BLaER1 treated with 17β-estradiol and CSF1 and Interleukin-3, amounts not matched to agents 10 nM and 100 nM (cell line): ENCODE data around the gene SIAH1.
A peak's percentile ranks its signal among the peaks of the same experiment; 100 is the strongest.
"Not testable (repeated sequence)": the region's sequence is repeated elsewhere in the genome, so short reads cannot be mapped to it uniquely, and the experiment has no call there.

Experiments
- H3K27ac ChIP-seq, 11 experiments: shearing (Covaris generic); formaldehyde crosslinking; 2 replicates each; pipeline ENCODE4 v1.8.1; 2022
- H3K27me3 ChIP-seq, 11 experiments: shearing (Covaris generic); formaldehyde crosslinking; 2 replicates each; pipeline ENCODE4 v1.8.1; 2022
- H3K36me3 ChIP-seq, 11 experiments: shearing (Covaris generic); formaldehyde crosslinking; 2 replicates each; pipeline ENCODE4 v1.8.1; 2022
- H3K4me1 ChIP-seq, 10 experiments: shearing (Covaris generic); formaldehyde crosslinking; 2 replicates each; pipeline ENCODE4 v1.8.1; 2022
- H3K4me2 ChIP-seq, 11 experiments: shearing (Covaris generic); formaldehyde crosslinking; 2 replicates each; pipeline ENCODE4 v1.8.1; 2022
- H3K4me3 ChIP-seq, 10 experiments: shearing (Covaris generic); formaldehyde crosslinking; 2 replicates each; pipeline ENCODE4 v1.8.1; 2022
- H3K9ac ChIP-seq, 11 experiments: shearing (Covaris generic); formaldehyde crosslinking; 2 replicates each; pipeline ENCODE4 v1.8.1; 2022
- H3K9me3 ChIP-seq, 11 experiments: shearing (Covaris generic); formaldehyde crosslinking; replicated peaks in 1 of 11; 2 replicates each; pipeline ENCODE4 v1.8.1; 2022
- H4K20me1 ChIP-seq, 11 experiments: shearing (Covaris generic); formaldehyde crosslinking; 2 replicates each; pipeline ENCODE4 v1.8.1; 2022
- Cebpa-rat ChIP-seq, 11 experiments: shearing (Covaris generic); IDR thresholded peaks; 2 replicates each; pipeline ENCODE4 v1.8.1; 2022

Gene SIAH1

DNA sequence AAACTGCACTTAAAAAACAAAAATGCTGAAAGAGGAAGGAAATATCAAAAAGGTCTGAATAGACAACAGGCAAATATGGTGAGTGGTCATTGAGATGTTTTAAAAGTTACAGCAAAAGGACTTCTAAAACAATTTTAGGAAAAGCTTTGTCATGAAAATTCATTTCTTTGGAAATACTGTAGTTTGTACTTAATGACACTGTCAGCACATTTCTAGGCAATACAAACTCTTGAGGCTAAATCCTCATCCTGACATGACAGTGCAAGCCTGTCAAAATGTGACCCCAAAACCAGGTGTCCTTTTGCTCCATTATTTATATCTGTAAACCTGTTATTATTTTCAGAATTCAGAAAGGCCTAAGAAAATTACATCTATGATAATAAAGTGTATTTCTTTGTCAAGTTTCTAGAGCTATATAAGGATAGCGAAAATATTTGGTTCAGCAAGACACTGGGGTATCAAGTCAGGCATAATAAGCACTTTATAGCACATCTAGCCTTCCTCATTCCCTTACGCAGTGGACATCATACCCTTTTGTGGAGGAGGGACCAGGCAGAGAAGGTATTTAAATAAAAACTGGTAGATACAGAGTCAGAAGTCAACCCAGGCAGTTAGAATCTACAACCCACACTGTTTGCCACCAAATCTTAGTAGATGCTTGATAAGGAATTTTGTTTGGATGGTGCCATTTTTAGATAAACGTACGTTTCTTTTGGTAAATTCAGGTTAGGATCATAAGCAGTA, 28.4 kb downstream of the SIAH1 start:
- H3K4me2 ChIP-seq: peak overlapping the region; percentile 31 to 83 (median 45); a peak in 20 of 22 replicates
- H3K9ac ChIP-seq: peak overlapping the region in 3 of 11 experiments; percentile 13 to 36 (median 14); a peak in 1 of 22 replicates
- H3K9me3 ChIP-seq: no peaks in the 10 kb centered on the region
- TF ChIP-seq Cebpa-rat (IDR thresholded peaks at IDR 0.05): no peak
- H3K27me3 ChIP-seq: no peaks in the 10 kb centered on the region
- peaks cover 30 to 78% (median 42%) of the 10 kb centered on the region in 10 experiments for H3K4me1 ChIP-seq
- H3K4me3 ChIP-seq: no peak overlapping the region
- H3K36me3 ChIP-seq: peaks cover 47 to 87% (median 65%) of the 10 kb centered on the region in 11 experiments
- peaks cover 22 to 97% (median 67%) of the 10 kb centered on the region in 11 experiments; a peak in 20 of 22 replicates for H4K20me1 ChIP-seq
- peak overlapping the region in 4 of 11 experiments; percentile 15 to 46 (median 34); a peak in 6 of 22 replicates for H3K27ac ChIP-seq

DNA sequence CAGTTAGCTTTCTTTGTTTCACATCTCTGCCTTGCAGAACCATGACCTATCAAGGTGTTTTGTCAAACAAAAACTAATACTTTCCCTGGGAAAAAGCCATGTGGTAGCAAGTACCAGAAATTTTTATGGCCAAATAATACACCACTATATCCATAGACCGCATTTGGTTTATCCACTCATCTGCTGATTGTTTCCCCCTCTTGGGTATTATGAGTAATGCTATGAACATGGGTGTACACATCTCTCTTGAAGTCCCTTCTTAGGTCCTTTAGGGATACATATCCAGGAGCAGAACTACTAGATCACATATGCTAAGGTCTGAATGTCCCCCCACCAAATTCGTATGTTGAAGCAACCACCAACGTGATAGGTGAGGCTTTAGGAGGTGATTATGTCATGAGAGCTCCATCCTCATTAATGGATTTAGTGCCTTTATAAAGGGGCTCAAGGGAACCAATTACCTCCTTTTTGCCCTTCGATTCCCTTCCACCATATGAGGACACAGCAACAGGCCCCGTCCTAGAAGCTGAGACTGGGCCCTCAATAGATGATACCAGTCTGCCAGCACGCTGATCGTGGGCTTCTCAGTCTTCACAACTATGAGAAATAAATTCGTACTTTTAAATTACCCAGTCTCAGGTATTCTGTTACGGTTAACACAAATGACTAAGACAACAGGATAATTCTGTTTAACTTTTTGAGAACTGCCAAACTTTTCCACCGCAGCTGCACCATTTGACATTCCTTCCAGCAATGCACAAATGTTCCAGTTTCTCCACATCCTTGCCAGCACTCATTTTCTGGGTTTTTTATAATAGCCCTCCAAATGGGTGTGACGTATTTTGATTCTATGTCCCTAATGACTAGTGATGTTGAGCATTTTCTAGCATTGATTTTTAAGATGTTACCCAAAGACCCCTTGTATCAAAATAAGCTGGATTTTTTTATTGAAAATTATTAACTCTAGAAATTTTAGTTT, 30.0 kb downstream of the SIAH1 start:
- peaks cover 18 to 61% (median 26%) of the 10 kb centered on the region in 10 experiments for H3K4me1 ChIP-seq
- H3K27me3 ChIP-seq: no peaks in the 10 kb centered on the region
- peaks cover 17 to 86% (median 53%) of the 10 kb centered on the region in 11 experiments; a peak in 20 of 22 replicates for H4K20me1 ChIP-seq
- no peak for TF ChIP-seq Cebpa-rat (IDR thresholded peaks at IDR 0.05)
- H3K9me3 ChIP-seq: no peaks in the 10 kb centered on the region
- no peak overlapping the region for H3K4me3 ChIP-seq
- peaks cover 54 to 91% (median 75%) of the 10 kb centered on the region in 11 experiments for H3K36me3 ChIP-seq
- no peak overlapping the region; a peak in 1 of 22 replicates for H3K27ac ChIP-seq
- no peak overlapping the region for H3K9ac ChIP-seq
- H3K4me2 ChIP-seq: peak overlapping the region in 3 of 11 experiments; percentile 16 to 76 (median 68); a peak in 4 of 22 replicates

DNA sequence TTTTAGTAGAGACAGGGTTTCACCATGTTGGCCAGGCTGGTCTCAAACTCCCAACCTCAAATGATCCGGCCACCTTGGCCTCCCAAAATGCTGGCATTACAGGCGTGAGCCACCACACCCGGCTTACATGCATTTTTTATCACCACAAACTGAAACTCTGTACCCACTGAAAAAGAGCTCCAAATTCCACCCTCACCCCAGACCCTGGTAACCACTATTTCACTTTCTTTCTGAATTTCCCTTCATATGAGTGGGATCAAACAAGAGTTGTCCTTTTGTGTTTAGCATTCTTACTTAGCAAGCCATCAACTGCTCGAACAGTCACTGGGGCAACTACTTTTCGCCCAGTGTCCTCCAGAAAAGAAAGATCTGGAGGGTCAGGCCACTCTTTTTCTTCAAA, 30.8 kb downstream of the SIAH1 start:
- Histone ChIP-seq H3K4me2 (peak overlapping the region in 2 of 11 experiments; percentile 13 to 16; a peak in 1 of 22 replicates), H3K4me1 (peaks cover 17 to 54% (median 23%) of the 10 kb centered on the region in 10 experiments), H3K36me3 (peaks cover 59 to 91% (median 76%) of the 10 kb centered on the region in 11 experiments), H4K20me1 (peaks cover 17 to 78% (median 47%) of the 10 kb centered on the region in 11 experiments; a peak in 20 of 22 replicates)
- not testable (repeated sequence) for H3K4me3 ChIP-seq, H3K9ac ChIP-seq, H3K27me3 ChIP-seq, H3K9me3 ChIP-seq, H3K27ac ChIP-seq

DNA sequence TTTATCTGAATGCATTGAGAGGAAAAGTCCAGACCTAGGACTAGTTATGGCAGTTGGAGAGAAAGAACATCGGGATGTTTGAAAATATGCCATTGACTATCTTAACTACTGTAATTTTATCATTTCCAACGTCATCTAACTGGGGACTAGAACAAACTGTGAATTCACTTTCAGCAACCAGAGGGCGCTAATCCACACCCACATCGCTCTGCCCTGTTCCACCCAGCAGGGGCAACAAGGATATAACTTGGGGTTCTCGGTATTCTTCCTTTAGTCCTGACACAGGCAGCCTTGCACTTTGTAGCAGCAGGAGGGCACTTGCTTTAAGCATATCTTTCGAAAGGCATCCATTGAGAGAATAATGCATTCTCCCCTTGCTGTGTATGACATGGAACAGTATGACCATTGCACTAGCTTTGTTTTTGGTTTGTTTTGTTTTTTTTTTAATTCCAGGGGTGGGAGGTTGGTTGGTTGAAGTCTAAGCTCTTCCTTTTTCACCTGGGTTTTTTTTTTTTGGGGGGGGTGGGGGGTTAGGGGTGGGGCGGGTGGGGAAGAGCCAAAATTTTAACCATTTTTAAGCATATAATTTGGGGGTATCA, 31.5 kb downstream of the SIAH1 start:
- H3K4me3 ChIP-seq: no peak overlapping the region
- peaks cover 17 to 71% (median 40%) of the 10 kb centered on the region in 11 experiments; a peak in 20 of 22 replicates for H4K20me1 ChIP-seq
- no peak overlapping the region for H3K27ac ChIP-seq
- no peaks in the 10 kb centered on the region for H3K27me3 ChIP-seq
- H3K36me3 ChIP-seq: peaks cover 59 to 91% (median 75%) of the 10 kb centered on the region in 11 experiments
- no peaks in the 10 kb centered on the region for H3K9me3 ChIP-seq
- no peak overlapping the region for H3K9ac ChIP-seq
- H3K4me1 ChIP-seq: peaks cover 17 to 46% (median 23%) of the 10 kb centered on the region in 10 experiments
- TF ChIP-seq Cebpa-rat (IDR thresholded peaks at IDR 0.05): no peak
- peak overlapping the region in 1 of 11 experiments; percentile 53; a peak in 2 of 22 replicates for H3K4me2 ChIP-seq

DNA sequence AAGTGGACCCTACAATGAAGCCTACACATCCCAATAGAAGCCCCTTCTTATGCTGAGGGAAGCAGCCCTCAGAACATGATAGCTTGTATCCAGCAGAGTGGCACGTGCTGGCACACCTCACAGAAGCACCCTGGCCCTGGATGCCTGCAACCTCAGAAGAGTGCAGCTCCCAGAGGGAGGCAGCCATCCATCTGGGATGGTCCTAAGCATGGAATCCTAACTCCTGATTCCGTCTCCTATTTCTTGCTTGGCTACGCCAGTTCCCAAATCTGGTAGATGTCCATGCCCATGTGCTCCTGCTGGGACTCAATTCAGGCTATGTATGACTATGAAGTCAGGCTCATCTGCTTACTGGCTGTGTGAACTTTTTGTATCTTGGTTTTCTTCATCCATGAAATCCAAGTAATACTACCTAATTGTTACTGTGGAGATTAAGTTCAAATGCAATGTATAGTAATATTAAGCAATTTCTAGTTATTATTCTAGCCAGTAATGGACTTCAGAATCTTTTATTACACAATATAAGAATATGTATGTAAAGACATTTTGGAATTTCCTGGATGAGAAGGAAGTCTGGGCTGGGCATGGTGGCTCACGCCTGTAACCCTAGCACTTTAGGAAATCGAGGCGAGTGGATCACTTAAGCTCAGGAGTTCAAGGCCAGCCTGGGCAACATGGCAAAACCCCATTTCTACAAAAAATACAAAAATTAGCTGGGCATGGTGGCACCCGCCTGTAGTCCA, 32.4 kb downstream of the SIAH1 start:
- H3K9ac ChIP-seq: no peak overlapping the region
- no peaks in the 10 kb centered on the region for H3K9me3 ChIP-seq
- H3K27ac ChIP-seq: no peak overlapping the region
- no peak overlapping the region for H3K4me2 ChIP-seq
- peaks cover 57 to 91% (median 78%) of the 10 kb centered on the region in 11 experiments for H3K36me3 ChIP-seq
- no peaks in the 10 kb centered on the region for H3K27me3 ChIP-seq
- peak in 1 of 11 experiments; percentile 50; a peak in 1 of 22 replicates for TF ChIP-seq Cebpa-rat (IDR thresholded peaks at IDR 0.05)
- no peak overlapping the region for H3K4me3 ChIP-seq
- H4K20me1 ChIP-seq: peaks cover 13 to 63% (median 35%) of the 10 kb centered on the region in 11 experiments; a peak in 19 of 22 replicates
- peaks cover 17 to 38% (median 20%) of the 10 kb centered on the region in 10 experiments for H3K4me1 ChIP-seq

DNA sequence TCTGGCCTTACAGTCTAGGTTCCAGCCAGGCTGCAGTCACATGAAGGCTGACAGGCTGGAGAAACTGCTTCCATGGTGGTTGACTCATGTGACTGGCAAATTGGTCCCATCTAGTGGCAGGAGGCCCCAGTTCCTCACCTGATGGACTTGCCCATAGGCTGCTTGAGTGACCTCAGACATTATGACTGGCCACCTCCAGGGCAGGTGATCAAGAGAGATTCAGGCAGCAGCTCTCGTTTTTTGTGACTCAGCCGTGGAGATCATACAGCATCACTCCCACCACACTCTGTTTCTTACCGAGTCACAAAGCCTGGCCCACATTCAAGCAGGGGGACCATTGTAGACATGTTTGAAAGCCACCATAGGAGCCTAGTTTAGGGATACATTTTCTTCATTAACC, 34.5 kb downstream of the SIAH1 start:
- no peak for TF ChIP-seq Cebpa-rat (IDR thresholded peaks at IDR 0.05)
- H3K27me3 ChIP-seq: no peaks in the 10 kb centered on the region
- peaks cover 63 to 92% (median 80%) of the 10 kb centered on the region in 11 experiments for H3K36me3 ChIP-seq

DNA sequence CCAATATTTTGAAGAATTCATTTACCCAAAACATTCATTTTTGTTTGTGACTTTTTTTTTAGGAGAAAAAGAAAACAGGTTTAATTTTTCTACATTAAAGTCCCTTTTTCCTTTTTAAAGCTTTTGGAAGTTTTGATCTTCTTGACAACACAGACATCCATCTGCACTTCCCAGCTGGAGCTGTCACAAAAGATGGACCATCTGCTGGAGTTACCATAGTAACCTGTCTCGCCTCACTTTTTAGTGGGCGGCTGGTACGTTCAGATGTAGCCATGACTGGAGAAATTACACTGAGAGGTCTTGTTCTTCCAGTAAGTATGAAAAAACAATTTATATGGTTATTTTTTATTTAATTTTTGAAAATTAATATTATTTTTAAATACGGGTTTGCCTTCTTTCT, 37.2 kb downstream of the SIAH1 start:
- H3K27ac ChIP-seq: no peak overlapping the region
- H3K36me3 ChIP-seq: peaks cover 66 to 94% (median 78%) of the 10 kb centered on the region in 11 experiments
- no peak for TF ChIP-seq Cebpa-rat (IDR thresholded peaks at IDR 0.05)
- H4K20me1 ChIP-seq: peaks cover 0 to 38% (median 10%) of the 10 kb centered on the region in 11 experiments; a peak in 13 of 22 replicates
- no peaks in the 10 kb centered on the region for H3K9me3 ChIP-seq
- H3K27me3 ChIP-seq: no peaks in the 10 kb centered on the region
- H3K4me2 ChIP-seq: no peak overlapping the region
- H3K9ac ChIP-seq: no peak overlapping the region
- H3K4me3 ChIP-seq: no peak overlapping the region
- peaks cover 0 to 1% (median 0%) of the 10 kb centered on the region in 10 experiments; a peak in 1 of 20 replicates for H3K4me1 ChIP-seq

More for the DNA sequence above, 34.5 kb downstream of the SIAH1 start:
- peaks cover 0 to 17% (median under 1%) of the 10 kb centered on the region in 10 experiments; a peak in 8 of 20 replicates for H3K4me1 ChIP-seq
- H3K4me3 ChIP-seq: no peak overlapping the region
- peaks cover under 1 to 53% (median 20%) of the 10 kb centered on the region in 11 experiments; a peak in 17 of 22 replicates for H4K20me1 ChIP-seq
- no peak overlapping the region for H3K27ac ChIP-seq
- H3K9me3 ChIP-seq: no peaks in the 10 kb centered on the region
- no peak overlapping the region for H3K9ac ChIP-seq
- no peak overlapping the region for H3K4me2 ChIP-seq
